ENCODE results near the gene UBE2G1. TPM values are rescaled to one million over a fixed set of nuclear protein-coding genes. Genes with fewer than 3 reads are reported as not detected.

UBE2G1 gene, protein sequence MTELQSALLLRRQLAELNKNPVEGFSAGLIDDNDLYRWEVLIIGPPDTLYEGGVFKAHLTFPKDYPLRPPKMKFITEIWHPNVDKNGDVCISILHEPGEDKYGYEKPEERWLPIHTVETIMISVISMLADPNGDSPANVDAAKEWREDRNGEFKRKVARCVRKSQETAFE
- total RNA-seq (2014; rRNA removed; shearing (Covaris generic); ENCODE audit: low replicate concordance): 45.2 and 60.8 TPM in 2 replicates

DNA sequence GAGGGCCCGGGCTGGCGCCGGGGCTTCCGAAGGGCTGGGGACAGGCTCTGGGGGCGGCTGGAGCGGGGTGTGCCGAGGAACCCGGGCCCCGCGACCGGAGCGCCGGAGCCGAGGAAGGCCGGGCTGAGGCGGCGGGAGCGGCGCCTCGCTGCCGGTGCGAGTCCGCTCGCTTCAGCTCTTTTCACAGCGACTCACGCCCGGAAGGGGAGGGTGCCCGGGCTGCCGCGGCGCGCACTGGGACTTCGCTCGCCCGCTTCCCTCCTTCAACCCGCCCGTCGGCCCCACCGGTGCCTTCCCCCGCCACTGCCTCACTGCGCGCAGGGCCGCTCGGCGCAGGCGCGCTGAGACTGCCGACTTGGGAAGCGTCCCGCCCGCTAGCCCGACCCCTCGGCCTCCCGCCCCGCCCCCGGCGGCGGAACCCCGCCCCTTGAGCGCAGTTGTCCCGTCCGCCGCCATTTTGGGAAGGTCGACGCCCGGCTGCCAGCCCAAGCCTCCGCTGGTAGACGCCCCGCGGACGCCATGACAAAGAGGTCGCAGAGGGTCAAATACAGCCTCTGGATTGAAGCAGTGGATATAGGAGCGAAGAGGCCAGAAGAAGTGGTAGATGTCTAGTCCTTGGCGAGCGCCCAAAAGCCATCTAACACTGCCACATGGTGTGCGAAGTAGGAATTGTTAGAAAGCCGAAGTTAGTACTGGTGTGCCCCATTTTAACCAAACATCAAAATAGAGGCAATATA is at the start of gene UBE2G1:
UBE2G1 (minus strand) TSS at position 349 of the 737 bp plus-strand sequence. CDS start 359 bp downstream, outside the sequence.
- Histone ChIP-seq H3K4me1 (ENCODE audit: low read length) (peaks cover 50% of the 10 kb centered on the region), H4K20me1 (ENCODE audit: insufficient read depth, low read depth, low read length) (peaks cover 11% of the 10 kb centered on the region; the same call in 1 of the 2 replicates), H3K9me3 (ENCODE audit: low read length) (no peaks in the 10 kb centered on the region), H3K4me3 (ENCODE audit: low read length) (peak within 1 kb of the TSS; percentile 97), H3K9ac (ENCODE audit: low read length) (peak within 1 kb of the TSS; percentile 99), H3K27ac (ENCODE audit: low read length) (peak within 1 kb of the TSS; percentile 88), H3K27me3 (ENCODE audit: low read length) (no peaks in the 10 kb centered on the region), H3K4me2 (ENCODE audit: low read depth, low read length, poor library complexity, severe bottlenecking) (peak within 1 kb of the TSS; percentile 98), H3K79me2 (ENCODE audit: low read length) (peaks cover 48% of the 10 kb centered on the region), H2AFZ (ENCODE audit: low read length) (peak within 1 kb of the TSS; percentile 94; the same call in 1 of the 2 replicates), H3K9me2 (replicated peaks; ENCODE audit: insufficient read depth, low read length) (no peaks in the 10 kb centered on the region), H3K36me3 (ENCODE audit: insufficient read depth, low read length) (0 out of 2 replicates have a peak, but pooled peaks cover 7% of the 10 kb centered on the region)
- DNase-seq: peak; percentile 99

DNA sequence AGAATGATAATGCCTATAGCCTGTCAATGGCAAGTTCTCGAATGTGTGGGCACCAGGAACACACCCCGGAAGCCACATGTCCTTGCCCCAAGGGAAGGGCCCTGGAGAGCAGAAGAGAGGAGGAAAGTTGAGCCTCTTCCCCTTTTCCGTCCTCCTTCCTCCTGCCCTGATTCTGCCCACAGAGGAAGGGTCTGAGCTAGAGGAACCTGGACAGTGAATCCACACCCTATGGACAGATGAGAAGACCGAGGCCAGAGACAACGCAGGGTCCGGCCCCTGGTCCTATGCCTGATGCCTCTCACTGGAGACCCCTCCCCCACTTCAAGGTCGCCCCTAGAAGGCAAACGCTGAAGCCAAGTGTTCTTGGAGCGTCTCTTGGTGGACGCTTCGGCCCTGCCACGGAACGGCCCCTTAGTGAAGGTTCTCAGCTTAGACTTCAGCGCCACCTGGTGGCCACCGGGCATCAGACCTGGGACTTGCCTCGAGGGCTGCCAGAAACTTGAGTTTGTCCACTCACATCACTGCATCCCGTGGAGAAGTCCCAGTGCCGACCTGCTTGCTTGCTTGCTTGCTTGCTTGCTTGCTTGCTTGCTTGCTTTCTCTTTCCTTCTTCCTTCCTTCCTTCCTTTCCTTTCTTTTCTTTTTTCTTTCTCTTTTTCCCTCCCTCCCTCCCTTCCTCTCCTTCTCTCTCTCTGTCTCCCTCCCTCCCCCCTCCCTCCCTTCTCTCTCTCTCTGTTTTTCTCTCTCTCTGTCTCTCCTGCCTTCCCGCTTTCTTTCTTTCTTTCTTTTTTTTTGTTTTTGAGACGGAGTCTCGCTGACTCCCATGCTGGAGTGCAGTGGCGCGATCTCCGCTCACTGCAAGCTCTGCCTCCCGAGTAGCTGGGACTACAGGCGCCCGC is 46.7 kb upstream of the UBE2G1 start:
- Histone ChIP-seq H3K9ac (ENCODE audit: low read length) (peak overlapping the region; percentile 56), H3K9me2 (replicated peaks; ENCODE audit: insufficient read depth, low read length) (no peaks in the 10 kb centered on the region), H3K79me2 (ENCODE audit: low read length) (no peaks in the 10 kb centered on the region), H3K9me3 (ENCODE audit: low read length) (no peaks in the 10 kb centered on the region), H3K4me1 (ENCODE audit: low read length) (peaks cover 5% of the 10 kb centered on the region), H2AFZ (ENCODE audit: low read length) (peak overlapping the region; percentile 81; the same call in 1 of the 2 replicates), H3K4me3 (ENCODE audit: low read length) (peak overlapping the region; percentile 45; the same call in 1 of the 2 replicates), H4K20me1 (ENCODE audit: insufficient read depth, low read depth, low read length) (no peaks in the 10 kb centered on the region), H3K27me3 (ENCODE audit: low read length) (no peaks in the 10 kb centered on the region), H3K36me3 (ENCODE audit: insufficient read depth, low read length) (no peaks in the 10 kb centered on the region), H3K4me2 (ENCODE audit: low read depth, low read length, poor library complexity, severe bottlenecking) (peak overlapping the region; percentile 71), H3K27ac (ENCODE audit: low read length) (no peak overlapping the region)
- DNase-seq: peak; percentile 94

DNA sequence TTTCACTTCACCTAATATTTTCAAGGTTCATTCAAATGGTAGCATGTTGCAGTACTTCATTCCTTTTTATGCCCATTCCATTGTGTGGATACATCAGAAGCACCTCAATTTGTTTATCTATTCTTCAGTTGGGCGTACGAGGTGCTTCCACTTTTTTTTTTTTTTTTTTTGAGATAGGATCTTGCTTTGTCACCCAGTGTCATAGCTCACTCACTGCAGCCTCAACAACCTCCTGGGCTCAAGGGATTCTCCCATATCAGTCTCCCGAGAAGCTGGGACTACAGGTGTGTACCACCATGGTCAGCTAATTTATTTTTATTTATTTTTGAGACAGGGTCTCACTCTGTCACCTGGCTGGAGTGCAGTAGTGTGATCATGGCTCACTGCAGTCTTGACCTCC is 44.7 kb upstream of the UBE2G1 start:
- Histone ChIP-seq H3K9me3 (ENCODE audit: low read length) (no peaks in the 10 kb centered on the region), H3K79me2 (ENCODE audit: low read length) (no peaks in the 10 kb centered on the region), H2AFZ (ENCODE audit: low read length) (no peak overlapping the region), H3K27me3 (ENCODE audit: low read length) (no peaks in the 10 kb centered on the region), H4K20me1 (ENCODE audit: insufficient read depth, low read depth, low read length) (no peaks in the 10 kb centered on the region), H3K9ac (ENCODE audit: low read length) (no peak overlapping the region), H3K4me2 (ENCODE audit: low read depth, low read length, poor library complexity, severe bottlenecking) (no peak overlapping the region), H3K9me2 (replicated peaks; ENCODE audit: insufficient read depth, low read length) (no peaks in the 10 kb centered on the region), H3K4me1 (ENCODE audit: low read length) (peaks cover 5% of the 10 kb centered on the region), H3K27ac (ENCODE audit: low read length) (no peak overlapping the region), H3K4me3 (ENCODE audit: low read length) (no peak overlapping the region), H3K36me3 (ENCODE audit: insufficient read depth, low read length) (no peaks in the 10 kb centered on the region)
- DNase-seq: no peak

DNA sequence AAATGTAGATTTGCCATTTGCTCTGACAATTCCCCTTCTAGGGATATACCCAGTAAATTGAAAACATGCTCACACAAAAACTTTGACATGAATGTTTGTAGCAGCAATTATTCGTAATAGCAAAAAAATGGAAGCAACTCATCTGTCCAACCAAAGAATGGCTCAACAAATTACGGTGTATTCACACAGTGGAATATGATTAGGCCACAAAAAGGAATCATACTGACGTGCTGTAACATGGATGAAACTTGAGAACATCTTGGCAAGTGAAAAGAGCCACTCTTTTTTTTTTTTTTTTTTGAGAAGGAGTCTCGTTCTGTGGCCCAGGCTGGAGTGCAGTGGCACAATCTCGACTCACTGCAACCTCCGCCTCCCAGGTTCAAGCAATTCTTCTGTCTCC is 43.2 kb upstream of the UBE2G1 start:
- H3K36me3 ChIP-seq (ENCODE audit: insufficient read depth, low read length): no peaks in the 10 kb centered on the region
- no peaks in the 10 kb centered on the region for H3K9me2 ChIP-seq (replicated peaks; ENCODE audit: insufficient read depth, low read length)
- H3K9me3 ChIP-seq (ENCODE audit: low read length): no peaks in the 10 kb centered on the region
- no peak overlapping the region for H3K9ac ChIP-seq (ENCODE audit: low read length)
- no peak for DNase-seq
- H2AFZ ChIP-seq (ENCODE audit: low read length): no peak overlapping the region
- no peak overlapping the region for H3K27ac ChIP-seq (ENCODE audit: low read length)
- H3K27me3 ChIP-seq (ENCODE audit: low read length): no peaks in the 10 kb centered on the region
- no peak overlapping the region for H3K4me3 ChIP-seq (ENCODE audit: low read length)
- H3K79me2 ChIP-seq (ENCODE audit: low read length): no peaks in the 10 kb centered on the region
- no peak overlapping the region for H3K4me2 ChIP-seq (ENCODE audit: low read depth, low read length, poor library complexity, severe bottlenecking)
- H4K20me1 ChIP-seq (ENCODE audit: insufficient read depth, low read depth, low read length): no peaks in the 10 kb centered on the region
- peaks cover 12% of the 10 kb centered on the region for H3K4me1 ChIP-seq (ENCODE audit: low read length)

DNA sequence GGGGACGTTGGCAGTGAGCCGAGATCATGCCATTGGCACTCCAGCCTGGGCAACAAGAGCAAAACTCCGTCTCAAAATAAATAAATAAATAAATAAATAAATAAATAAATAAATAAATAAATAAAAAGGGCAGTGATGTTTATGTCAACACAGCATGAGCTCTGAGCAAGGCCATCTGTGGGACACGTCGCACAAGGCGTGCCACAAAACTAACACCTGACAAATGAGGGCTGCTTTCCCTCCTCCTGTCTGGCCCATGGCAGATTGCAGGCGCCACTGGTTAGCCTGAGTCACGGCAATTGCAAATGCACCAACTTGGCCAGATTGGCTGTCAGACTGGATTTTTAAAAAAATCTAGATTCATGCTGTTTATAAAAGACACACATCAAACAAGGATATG is 41.4 kb upstream of the UBE2G1 start:
- H3K27me3 ChIP-seq (ENCODE audit: low read length): no peaks in the 10 kb centered on the region
- no peak overlapping the region for H3K9ac ChIP-seq (ENCODE audit: low read length)
- H3K36me3 ChIP-seq (ENCODE audit: insufficient read depth, low read length): no peaks in the 10 kb centered on the region
- H3K4me1 ChIP-seq (ENCODE audit: low read length): peaks cover 9% of the 10 kb centered on the region
- no peak overlapping the region for H3K4me3 ChIP-seq (ENCODE audit: low read length)
- no peak for DNase-seq
- no peak overlapping the region for H3K27ac ChIP-seq (ENCODE audit: low read length)
- H3K79me2 ChIP-seq (ENCODE audit: low read length): no peaks in the 10 kb centered on the region
- no peaks in the 10 kb centered on the region for H4K20me1 ChIP-seq (ENCODE audit: insufficient read depth, low read depth, low read length)
- no peak overlapping the region for H3K4me2 ChIP-seq (ENCODE audit: low read depth, low read length, poor library complexity, severe bottlenecking)
- no peaks in the 10 kb centered on the region for H3K9me3 ChIP-seq (ENCODE audit: low read length)
- no peaks in the 10 kb centered on the region for H3K9me2 ChIP-seq (replicated peaks; ENCODE audit: insufficient read depth, low read length)
- no peak overlapping the region for H2AFZ ChIP-seq (ENCODE audit: low read length)

DNA sequence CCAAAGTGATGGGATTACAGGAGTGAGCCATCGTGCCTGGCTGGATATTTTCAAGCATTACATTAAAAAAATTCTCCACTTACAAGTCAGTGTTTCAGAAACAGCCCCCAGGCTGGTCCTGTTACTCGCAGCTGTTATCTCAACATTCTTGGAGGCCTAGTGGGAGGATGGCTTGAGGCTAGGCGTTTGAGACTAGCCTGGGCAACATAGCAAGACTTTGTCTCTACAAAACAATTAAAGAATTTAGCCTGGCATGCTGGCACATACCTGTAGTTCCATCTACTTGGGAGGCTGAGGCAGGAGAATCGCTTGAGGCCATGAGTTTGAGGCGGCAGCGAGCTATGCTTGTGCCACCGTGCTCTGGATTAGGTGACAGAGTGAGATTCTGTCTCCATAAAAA is 40.7 kb upstream of the UBE2G1 start:
- H2AFZ ChIP-seq (ENCODE audit: low read length): no peak overlapping the region
- no peak overlapping the region for H3K9ac ChIP-seq (ENCODE audit: low read length)
- H3K9me3 ChIP-seq (ENCODE audit: low read length): no peaks in the 10 kb centered on the region
- H3K4me1 ChIP-seq (ENCODE audit: low read length): peaks cover 7% of the 10 kb centered on the region
- no peak for DNase-seq
- no peaks in the 10 kb centered on the region for H4K20me1 ChIP-seq (ENCODE audit: insufficient read depth, low read depth, low read length)
- no peaks in the 10 kb centered on the region for H3K79me2 ChIP-seq (ENCODE audit: low read length)
- no peaks in the 10 kb centered on the region for H3K27me3 ChIP-seq (ENCODE audit: low read length)
- no peak overlapping the region for H3K4me3 ChIP-seq (ENCODE audit: low read length)
- H3K4me2 ChIP-seq (ENCODE audit: low read depth, low read length, poor library complexity, severe bottlenecking): no peak overlapping the region
- H3K27ac ChIP-seq (ENCODE audit: low read length): no peak overlapping the region
- no peaks in the 10 kb centered on the region for H3K9me2 ChIP-seq (replicated peaks; ENCODE audit: insufficient read depth, low read length)
- no peaks in the 10 kb centered on the region for H3K36me3 ChIP-seq (ENCODE audit: insufficient read depth, low read length)

DNA sequence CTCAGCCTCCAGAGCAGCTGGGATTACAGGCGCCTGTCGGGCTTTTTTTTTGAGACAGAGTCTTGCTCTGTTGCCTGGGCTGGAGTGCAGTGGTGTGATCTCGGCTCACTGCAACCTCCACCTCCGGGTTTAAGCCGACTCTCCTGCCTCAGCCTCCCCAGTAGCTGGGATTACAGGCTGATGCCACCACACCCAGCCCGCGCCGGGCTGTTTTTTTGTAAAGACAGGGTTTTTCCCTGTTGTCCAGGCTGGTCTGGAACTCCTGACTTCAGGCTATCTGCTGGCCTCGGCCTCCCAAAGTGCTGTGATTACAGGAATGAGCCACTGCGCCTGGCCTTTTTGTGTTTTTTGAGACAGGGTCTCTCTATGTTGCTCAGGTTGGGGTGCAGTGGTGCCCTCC is 39.9 kb upstream of the UBE2G1 start:
- no peak overlapping the region for H3K4me2 ChIP-seq (ENCODE audit: low read depth, low read length, poor library complexity, severe bottlenecking)
- no peaks in the 10 kb centered on the region for H3K9me3 ChIP-seq (ENCODE audit: low read length)
- H3K27ac ChIP-seq (ENCODE audit: low read length): no peak overlapping the region
- H3K4me1 ChIP-seq (ENCODE audit: low read length): peaks cover 7% of the 10 kb centered on the region
- no peaks in the 10 kb centered on the region for H3K36me3 ChIP-seq (ENCODE audit: insufficient read depth, low read length)
- H4K20me1 ChIP-seq (ENCODE audit: insufficient read depth, low read depth, low read length): no peaks in the 10 kb centered on the region
- no peak overlapping the region for H3K4me3 ChIP-seq (ENCODE audit: low read length)
- no peak for DNase-seq
- no peak overlapping the region for H2AFZ ChIP-seq (ENCODE audit: low read length)
- no peaks in the 10 kb centered on the region for H3K79me2 ChIP-seq (ENCODE audit: low read length)
- H3K9ac ChIP-seq (ENCODE audit: low read length): no peak overlapping the region
- no peaks in the 10 kb centered on the region for H3K27me3 ChIP-seq (ENCODE audit: low read length)
- H3K9me2 ChIP-seq (replicated peaks; ENCODE audit: insufficient read depth, low read length): no peaks in the 10 kb centered on the region

DNA sequence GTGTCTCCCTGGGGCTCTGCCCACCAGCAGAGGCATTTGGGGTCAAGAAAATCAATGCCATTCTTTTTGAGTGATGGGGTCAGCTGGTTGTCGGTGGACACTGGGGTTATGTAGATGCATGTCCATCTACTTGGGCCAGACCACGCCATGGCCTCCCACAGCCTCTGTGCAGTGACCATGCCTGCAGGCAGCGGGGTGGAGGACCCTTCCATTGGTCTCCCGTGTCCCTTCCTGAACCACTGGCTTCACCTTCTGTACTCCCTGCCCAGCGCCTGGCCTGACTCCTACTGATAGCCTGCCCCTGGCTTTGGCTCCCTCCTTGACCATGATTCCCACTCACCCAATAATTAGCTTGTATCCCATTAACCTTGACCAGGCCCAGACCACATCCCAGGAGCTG is 39.2 kb upstream of the UBE2G1 start:
- Histone ChIP-seq H3K9me3 (ENCODE audit: low read length) (no peaks in the 10 kb centered on the region), H3K9ac (ENCODE audit: low read length) (no peak overlapping the region; the same call in 1 of the 2 replicates), H4K20me1 (ENCODE audit: insufficient read depth, low read depth, low read length) (no peaks in the 10 kb centered on the region), H3K4me2 (ENCODE audit: low read depth, low read length, poor library complexity, severe bottlenecking) (no peak overlapping the region), H3K36me3 (ENCODE audit: insufficient read depth, low read length) (no peaks in the 10 kb centered on the region), H3K27me3 (ENCODE audit: low read length) (no peaks in the 10 kb centered on the region), H3K4me1 (ENCODE audit: low read length) (peaks cover 7% of the 10 kb centered on the region), H3K9me2 (replicated peaks; ENCODE audit: insufficient read depth, low read length) (no peaks in the 10 kb centered on the region), H2AFZ (ENCODE audit: low read length) (no peak overlapping the region), H3K79me2 (ENCODE audit: low read length) (no peaks in the 10 kb centered on the region), H3K27ac (ENCODE audit: low read length) (no peak overlapping the region), H3K4me3 (ENCODE audit: low read length) (no peak overlapping the region)
- DNase-seq: no peak
